Activated T-helper 1 cell treated with anti-CD3 and anti-CD28 coated beads, Interleukin-12 subunit alpha, Interleukin-12 subunit beta, Interleukin-2, Interleukin-4 antibody, amounts not matched to agents 30 ng/mL and 10 ng/mL and 1 ng/mL, durations not matched to agents 14 hours and 24 hours and 36 hours (primary cell): ENCODE data around the gene GFAP. TPM values are rescaled to one million over a fixed set of nuclear protein-coding genes. Genes with fewer than 3 reads are reported as not detected.

Source experiments
- DNase-seq: peaks from one replicate; pipeline ENCODE4 v3.0.0; 2021; ENCODE audit warnings: low spot score
- H3K27ac Mint-ChIP-seq: one replicate; pipeline ENCODE4 v1.8.0; 2021; ENCODE audit warnings: mild to moderate bottlenecking, mixed read lengths
- H3K27me3 Mint-ChIP-seq: one replicate; pipeline ENCODE4 v1.8.0; 2022; ENCODE audit warnings: mild to moderate bottlenecking, moderate library complexity, mixed read lengths; ENCODE audit not compliant: insufficient read depth
- H3K36me3 Mint-ChIP-seq: one replicate; pipeline ENCODE4 v1.8.0; 2021; ENCODE audit warnings: low read depth, mixed read lengths
- H3K4me1 Mint-ChIP-seq: one replicate; pipeline ENCODE4 v1.8.0; 2021; ENCODE audit warnings: low read depth, mixed read lengths
- H3K4me3 Mint-ChIP-seq: one replicate; pipeline ENCODE4 v1.8.0; 2021; ENCODE audit warnings: mild to moderate bottlenecking, moderate library complexity, mixed read lengths
- H3K9me3 Mint-ChIP-seq: one replicate; pipeline ENCODE4 v1.8.0; 2021; ENCODE audit warnings: mixed read lengths
- intact Hi-C: fragments of 100-400 bp; cut with micrococcal nuclease; formaldehyde crosslinking; loops from one replicate; pipeline ENCODE4 v1.15.1; 2024
- total RNA-seq: library from RNA; stranded (reverse); gene quantifications from 2 replicates; pipeline ENCODE4 v1.2.3, GENCODE V29; 2022

Gene GFAP
- total RNA-seq, 1 donor from 2014 or later: not detected

GRCh38 chr17:44906763-44907728 is 8.3 kb downstream of the GFAP start:
- no peak overlapping the region for H3K4me3 Mint-ChIP-seq
- DNase-seq: no peak
- H3K36me3 Mint-ChIP-seq: no peaks in the 10 kb centered on the region
- H3K9me3 Mint-ChIP-seq: no peaks in the 10 kb centered on the region
- H3K27ac Mint-ChIP-seq: no peak overlapping the region
- intact Hi-C loops: no loop called here
- H3K4me1 Mint-ChIP-seq: peaks cover 5% of the 10 kb centered on the region
- H3K27me3 Mint-ChIP-seq: peaks cover 10% of the 10 kb centered on the region

- no peaks in the 10 kb centered on the region for H3K9me3 Mint-ChIP-seq
- DNase-seq: no peak
These were observed 9.2 kb downstream of the GFAP start for GRCh38 chr17:44906010-44906646.

GRCh38 chr17:44905006-44906000 is 10.0 kb downstream of the GFAP start:
- H3K27ac Mint-ChIP-seq: no peak overlapping the region
- no peaks in the 10 kb centered on the region for H3K9me3 Mint-ChIP-seq
- intact Hi-C loops: no loop called here
- no peak for DNase-seq
- peaks cover 12% of the 10 kb centered on the region for H3K4me1 Mint-ChIP-seq
- H3K36me3 Mint-ChIP-seq: no peaks in the 10 kb centered on the region
- H3K4me3 Mint-ChIP-seq: no peak overlapping the region
- H3K27me3 Mint-ChIP-seq: peaks cover 14% of the 10 kb centered on the region

More at GRCh38 chr17:44906010-44906646, 9.2 kb downstream of the GFAP start:
- Mint-ChIP-seq H3K27ac (no peak overlapping the region), H3K27me3 (peaks cover 17% of the 10 kb centered on the region), H3K4me3 (no peak overlapping the region), H3K4me1 (peaks cover 11% of the 10 kb centered on the region), H3K36me3 (no peaks in the 10 kb centered on the region)
- intact Hi-C loops: no loop called here

GRCh38 chr17:44904001-44904984 is 11.0 kb downstream of the GFAP start:
- Mint-ChIP-seq H3K27me3 (peaks cover 14% of the 10 kb centered on the region), H3K36me3 (no peaks in the 10 kb centered on the region), H3K4me1 (peaks cover 22% of the 10 kb centered on the region), H3K4me3 (no peak overlapping the region), H3K9me3 (no peaks in the 10 kb centered on the region), H3K27ac (no peak overlapping the region)
- DNase-seq: no peak
- intact Hi-C loops: no loop called here

GRCh38 chr17:44903012-44903685 is 12.2 kb downstream of the GFAP start:
- no peak overlapping the region for H3K4me3 Mint-ChIP-seq
- peaks cover 12% of the 10 kb centered on the region for H3K27me3 Mint-ChIP-seq
- intact Hi-C loops: no loop called here
- no peaks in the 10 kb centered on the region for H3K9me3 Mint-ChIP-seq
- DNase-seq: no peak
- H3K36me3 Mint-ChIP-seq: peaks cover 5% of the 10 kb centered on the region
- no peak overlapping the region for H3K27ac Mint-ChIP-seq
- H3K4me1 Mint-ChIP-seq: peaks cover 30% of the 10 kb centered on the region

GRCh38 chr17:44902135-44902760 is 13.1 kb downstream of the GFAP start:
- H3K4me1 Mint-ChIP-seq: peaks cover 30% of the 10 kb centered on the region
- H3K27me3 Mint-ChIP-seq: peaks cover 12% of the 10 kb centered on the region
- peaks cover 5% of the 10 kb centered on the region for H3K36me3 Mint-ChIP-seq
- intact Hi-C loops: no loop called here
- no peaks in the 10 kb centered on the region for H3K9me3 Mint-ChIP-seq
- H3K4me3 Mint-ChIP-seq: no peak overlapping the region
- no peak overlapping the region for H3K27ac Mint-ChIP-seq
- DNase-seq: no peak

GRCh38 chr17:44901411-44901921 is 13.8 kb downstream of the GFAP start:
- Mint-ChIP-seq H3K27me3 (peaks cover 12% of the 10 kb centered on the region), H3K4me1 (peaks cover 30% of the 10 kb centered on the region), H3K27ac (no peak overlapping the region), H3K4me3 (peak overlapping the region; percentile 15), H3K9me3 (no peaks in the 10 kb centered on the region), H3K36me3 (peaks cover 5% of the 10 kb centered on the region)
- DNase-seq: no peak
- intact Hi-C loops: no loop called here

GRCh38 chr17:44900894-44901293 is 14.4 kb downstream of the GFAP start:
- Mint-ChIP-seq H3K36me3 (peaks cover 8% of the 10 kb centered on the region), H3K4me3 (peak overlapping the region; percentile 15), H3K9me3 (no peaks in the 10 kb centered on the region), H3K27me3 (peaks cover 12% of the 10 kb centered on the region), H3K27ac (no peak overlapping the region), H3K4me1 (peaks cover 30% of the 10 kb centered on the region)
- intact Hi-C loops: no loop called here
- no peak for DNase-seq

GRCh38 chr17:44899074-44899782 is 16.1 kb downstream of the GFAP start, which contains the start of gene EFTUD2:
TSS of gene EFTUD2 (minus strand) at chr17:44899445. CDS start at chr17:44894521, 4,924 bp downstream.
- intact Hi-C loops: loop anchor here (1.0 to 10.0 kb wide), 10 partner anchors 48 to 1296 kb away; partner anchors contain the start of genes C1QL1, CCDC43, DBF4B and DCAKD
- Mint-ChIP-seq H3K9me3 (no peaks in the 10 kb centered on the region), H3K4me1 (peaks cover 30% of the 10 kb centered on the region)

GRCh38 chr17:44898768-44899073 is 16.6 kb downstream of the GFAP start:
- Mint-ChIP-seq H3K36me3 (peaks cover 19% of the 10 kb centered on the region), H3K27ac (peak overlapping the region; percentile 98), H3K27me3 (peaks cover 12% of the 10 kb centered on the region), H3K9me3 (no peaks in the 10 kb centered on the region), H3K4me1 (peaks cover 30% of the 10 kb centered on the region), H3K4me3 (peak overlapping the region; percentile 97)
- DNase-seq: peak; percentile 15
- intact Hi-C loops: loop anchor here (1.0 to 10.0 kb wide), 10 partner anchors 49 to 1296 kb away; partner anchors contain the start of genes C1QL1, CCDC43, DBF4B and DCAKD

More at GRCh38 chr17:44899074-44899782, 16.1 kb downstream of the GFAP start, which contains the start of gene EFTUD2:
- H3K36me3 Mint-ChIP-seq: peaks cover 17% of the 10 kb centered on the region
- DNase-seq: peak; percentile 88
- H3K4me3 Mint-ChIP-seq: peak within 1 kb of the TSS; percentile 97
- peak within 1 kb of the TSS; percentile 98 for H3K27ac Mint-ChIP-seq
- peaks cover 12% of the 10 kb centered on the region for H3K27me3 Mint-ChIP-seq
